NCI-H1092 (cell line): Measurements from ENCODE around the gene BATF2.
A peak's percentile ranks its signal among the peaks of the same experiment; 100 is the strongest.
"Not testable (repeated sequence)": the region's sequence is repeated elsewhere in the genome, so short reads cannot be mapped to it uniquely, and the experiment has no call there.

ENCODE experiments used
- DNase-seq: peaks from one replicate; lab custom pipeline; 2025; lab: John Stamatoyannopoulos, UW

Gene BATF2, protein sequence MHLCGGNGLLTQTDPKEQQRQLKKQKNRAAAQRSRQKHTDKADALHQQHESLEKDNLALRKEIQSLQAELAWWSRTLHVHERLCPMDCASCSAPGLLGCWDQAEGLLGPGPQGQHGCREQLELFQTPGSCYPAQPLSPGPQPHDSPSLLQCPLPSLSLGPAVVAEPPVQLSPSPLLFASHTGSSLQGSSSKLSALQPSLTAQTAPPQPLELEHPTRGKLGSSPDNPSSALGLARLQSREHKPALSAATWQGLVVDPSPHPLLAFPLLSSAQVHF

DNA sequence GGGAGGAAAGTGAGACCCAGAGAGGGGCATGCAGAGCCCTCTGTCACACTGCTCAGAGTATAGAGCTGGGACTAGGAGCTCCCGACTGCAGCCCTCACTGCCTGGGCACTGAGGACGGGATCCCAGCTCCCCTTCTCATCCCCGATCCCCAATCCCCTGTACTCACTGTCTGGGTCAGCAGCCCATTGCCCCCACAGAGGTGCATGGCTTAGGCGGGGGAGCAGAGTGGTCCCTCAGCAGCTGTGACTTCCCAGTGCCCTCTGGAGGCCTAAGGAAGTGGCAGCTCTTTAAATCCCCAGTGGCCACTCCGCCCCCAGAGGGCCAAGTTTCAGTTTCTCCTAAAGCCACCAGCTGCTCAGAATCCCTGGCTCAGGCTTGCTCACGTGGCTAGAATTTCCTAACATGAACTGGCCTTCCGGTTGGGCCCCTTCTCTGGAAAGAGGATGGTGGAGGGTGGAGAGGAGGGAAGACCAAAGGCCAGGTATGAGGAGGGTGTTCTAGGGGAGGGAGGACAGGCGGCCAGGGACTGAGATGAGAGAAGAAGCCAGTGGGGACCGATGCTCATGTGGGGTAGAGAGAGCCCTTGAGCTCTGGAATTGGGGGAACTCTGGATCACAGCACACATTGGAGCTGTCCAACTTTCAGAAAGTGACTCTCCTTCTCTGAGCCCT is at the start of gene BATF2:
TSS of gene BATF2 (minus strand) at position 262 of the 671 bp plus-strand sequence. CDS start at position 205, 57 bp downstream.
- peak; percentile 61 for DNase-seq

DNA sequence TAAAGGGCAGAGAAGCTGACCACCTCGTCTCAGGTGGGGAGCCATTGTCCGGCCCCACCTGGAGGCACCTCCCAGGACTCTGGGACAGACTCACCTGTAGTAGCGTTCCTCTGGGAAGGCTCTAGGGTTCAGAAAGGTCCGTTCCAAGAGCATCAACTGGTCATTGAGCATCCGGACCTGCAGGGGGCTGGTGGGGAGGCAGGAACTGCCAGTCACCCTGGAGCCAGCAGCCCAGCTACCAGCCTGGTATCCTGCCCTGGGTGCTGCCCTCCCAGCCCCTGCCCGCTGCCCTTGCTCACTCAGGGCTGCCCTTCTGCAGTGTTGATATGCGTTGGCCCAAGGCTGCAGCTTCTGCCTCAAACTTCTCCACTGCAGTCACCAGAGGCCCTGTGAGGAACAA is 49.0 kb upstream of the BATF2 start:
- no peak for DNase-seq

DNA sequence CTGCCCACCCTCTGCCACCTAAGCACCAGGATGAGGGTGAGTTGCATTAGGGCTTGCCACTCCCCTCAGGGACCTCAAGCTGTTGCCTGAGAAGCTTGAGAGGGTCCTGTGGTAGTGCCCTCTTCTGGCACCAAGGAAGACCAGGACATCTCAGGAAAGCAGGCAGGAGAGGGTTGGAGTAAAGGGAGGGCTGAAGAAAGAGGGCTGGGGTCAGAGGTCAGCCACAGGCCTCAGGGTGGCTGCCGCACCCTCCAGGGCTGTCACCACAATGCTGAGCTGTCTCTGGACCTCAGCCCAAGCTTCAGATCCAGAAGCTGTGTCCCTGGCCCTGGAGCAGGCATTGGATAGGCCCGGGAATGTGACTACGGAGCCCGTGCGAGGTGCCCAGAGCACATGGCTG is 48.3 kb upstream of the BATF2 start:
- DNase-seq = no peak

DNA sequence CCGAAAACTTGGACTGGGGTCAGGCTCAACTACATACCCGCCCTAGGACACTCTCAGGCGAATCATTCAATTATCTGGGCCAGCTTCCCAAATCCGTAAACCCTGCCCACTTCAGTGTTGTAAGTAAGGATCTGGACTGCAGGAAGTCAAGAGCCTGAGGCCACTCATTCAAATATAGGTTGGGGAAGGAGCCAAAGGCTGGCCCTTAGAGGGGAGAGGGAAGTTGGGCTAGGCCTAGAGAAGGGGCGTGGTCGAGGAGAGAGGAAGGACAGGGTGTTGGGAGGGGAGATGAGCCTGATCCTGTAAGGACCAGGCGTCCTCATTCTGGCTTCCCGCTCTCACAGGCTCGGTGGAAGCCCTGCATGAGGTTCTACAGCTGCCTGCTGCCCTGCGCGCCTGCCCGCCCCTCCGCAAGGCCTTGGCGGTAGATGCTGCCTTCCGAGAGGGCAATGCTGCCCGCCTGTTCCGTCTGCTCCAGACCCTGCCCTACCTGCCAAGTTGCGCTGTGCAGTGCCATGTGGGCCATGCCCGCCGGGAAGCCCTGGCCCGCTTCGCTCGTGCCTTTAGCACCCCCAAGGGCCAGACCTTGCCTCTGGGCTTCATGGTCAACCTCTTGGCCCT is 47.2 kb upstream of the BATF2 start:
- DNase-seq = no peak

DNA sequence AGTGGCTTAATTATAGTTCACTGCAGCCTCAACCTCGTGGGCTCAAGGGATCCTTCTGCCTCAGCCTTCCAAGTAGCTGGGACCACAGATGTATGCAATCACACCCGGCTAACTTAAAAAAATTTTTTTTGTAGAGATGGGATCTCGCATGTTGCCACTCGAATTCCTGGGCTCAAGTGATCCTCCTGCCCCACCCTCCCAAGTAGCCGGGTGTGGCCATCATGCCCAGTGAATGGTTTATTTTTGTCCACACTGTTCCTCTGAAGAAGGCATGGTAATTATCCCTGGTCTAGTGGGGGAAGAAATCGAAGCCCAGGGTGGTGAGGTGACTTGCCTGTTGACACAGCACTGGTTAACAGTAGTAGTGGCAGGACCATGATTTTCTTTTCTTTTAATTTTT is 46.1 kb upstream of the BATF2 start:
- DNase-seq = no peak

DNA sequence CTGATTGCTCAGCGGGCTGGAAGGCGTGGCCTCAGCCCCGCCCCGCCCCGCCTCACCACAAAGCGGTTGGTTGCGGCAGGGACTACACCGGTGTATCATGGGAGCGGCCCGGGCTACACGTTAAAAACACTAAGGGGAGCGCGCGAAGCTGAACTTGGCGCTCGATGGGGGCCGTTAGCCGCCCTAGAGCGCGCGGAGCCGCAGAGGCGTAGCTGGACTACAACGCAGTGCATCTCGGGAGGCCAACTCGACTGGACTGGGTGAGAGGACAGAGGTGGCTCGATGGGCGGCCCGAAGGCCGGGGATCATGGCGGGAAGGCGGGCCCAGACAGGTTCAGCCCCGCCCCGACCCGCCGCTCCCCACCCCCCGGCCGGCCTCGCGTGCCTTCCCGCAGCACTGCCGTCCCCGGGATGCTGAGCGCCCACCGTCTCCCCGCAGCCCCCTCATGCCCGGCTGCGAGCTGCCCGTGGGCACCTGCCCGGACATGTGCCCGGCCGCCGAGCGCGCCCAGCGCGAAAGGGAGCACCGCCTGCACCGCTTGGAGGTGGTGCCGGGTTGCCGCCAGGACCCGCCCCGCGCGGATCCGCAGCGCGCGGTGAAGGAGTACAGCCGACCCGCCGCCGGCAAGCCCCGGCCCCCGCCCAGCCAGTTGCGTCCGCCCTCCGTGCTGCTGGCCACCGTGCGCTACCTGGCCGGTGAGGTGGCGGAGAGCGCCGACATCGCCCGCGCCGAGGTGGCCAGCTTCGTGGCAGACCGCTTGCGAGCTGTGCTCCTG is 44.3 kb upstream of the BATF2 start, which contains the start of gene SAC3D1:
TSS of gene SAC3D1 (plus strand) at position 364 of the 776 bp plus-strand sequence. CDS start at position 447, 83 bp downstream.
- DNase-seq = peak; percentile 98

DNA sequence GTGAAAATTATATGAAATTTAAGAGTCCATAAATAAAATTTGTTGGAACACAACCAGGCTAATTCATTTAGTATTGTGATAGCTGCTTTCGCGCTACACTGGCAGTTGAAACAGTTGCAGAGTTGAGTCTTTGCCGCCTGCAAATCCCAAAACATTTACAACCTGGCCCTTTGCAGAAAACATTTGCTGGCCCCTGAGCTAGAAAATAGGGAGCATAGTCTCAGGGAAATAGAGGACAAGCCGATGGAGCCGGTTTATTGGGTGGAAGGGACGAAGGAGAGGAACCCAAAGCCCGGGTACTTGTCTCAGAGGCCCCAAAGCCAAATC is 43.7 kb upstream of the BATF2 start:
- DNase-seq = no peak

DNA sequence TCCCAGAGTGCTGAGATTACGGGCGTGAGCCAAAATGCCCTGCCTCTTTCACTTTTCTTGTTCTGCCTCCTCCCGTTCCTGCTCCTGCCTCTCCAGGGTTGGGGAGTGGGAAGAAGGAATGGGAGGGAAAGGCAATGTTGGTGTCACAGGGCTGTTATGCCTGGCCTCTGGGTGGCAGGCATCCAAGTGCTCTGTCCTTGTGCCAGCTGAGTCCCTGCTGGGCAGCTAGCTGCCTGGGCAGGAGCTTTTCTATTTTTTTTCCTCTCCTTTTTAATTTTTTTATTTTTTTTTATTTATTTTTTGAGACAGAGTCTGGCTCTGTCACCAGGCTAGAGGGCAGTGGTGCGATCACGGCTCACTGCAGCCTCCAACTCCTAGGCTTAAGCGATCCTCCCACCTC is 40.2 kb upstream of the BATF2 start:
- DNase-seq = peak; percentile 15

DNA sequence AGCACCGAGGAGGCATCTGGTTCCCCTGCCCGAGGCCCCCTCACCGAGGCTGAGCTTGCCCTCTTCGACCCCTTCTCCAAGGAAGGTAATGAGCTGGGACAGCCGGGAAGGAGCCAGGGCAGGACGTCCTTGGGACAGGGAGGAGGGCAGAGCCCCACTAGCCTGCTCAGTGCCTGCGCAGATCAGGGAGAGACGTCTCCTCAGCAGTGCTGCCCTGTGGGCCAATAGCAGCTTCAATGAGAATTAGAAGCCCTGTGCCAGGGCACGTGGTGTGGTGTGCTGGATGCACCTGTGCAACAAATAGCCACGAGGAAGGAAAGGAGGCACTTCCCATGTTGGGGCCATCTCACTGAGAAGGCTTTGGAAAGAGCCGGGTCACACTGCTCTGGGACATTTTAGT is 38.8 kb upstream of the BATF2 start:
- DNase-seq = no peak

DNA sequence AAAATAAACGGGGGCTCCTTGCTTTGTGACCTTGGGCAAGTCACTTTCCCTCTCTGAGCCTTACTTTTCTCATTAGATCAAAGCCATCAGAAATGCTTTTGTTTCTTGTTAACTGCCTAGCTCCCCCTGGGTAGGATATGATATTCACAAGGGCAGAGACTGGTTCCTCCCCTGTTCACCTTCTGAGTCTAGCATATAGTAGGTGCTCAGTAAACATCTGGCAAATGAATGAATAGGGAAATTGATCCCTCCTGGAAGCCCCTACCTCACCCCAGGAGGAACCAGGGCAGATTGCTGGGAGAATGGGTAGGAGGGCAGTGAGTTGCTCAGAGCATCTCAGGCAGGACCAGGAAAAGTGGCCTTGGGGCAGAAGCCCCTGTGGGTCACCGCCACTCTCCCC is 37.7 kb upstream of the BATF2 start:
- DNase-seq = no peak

DNA sequence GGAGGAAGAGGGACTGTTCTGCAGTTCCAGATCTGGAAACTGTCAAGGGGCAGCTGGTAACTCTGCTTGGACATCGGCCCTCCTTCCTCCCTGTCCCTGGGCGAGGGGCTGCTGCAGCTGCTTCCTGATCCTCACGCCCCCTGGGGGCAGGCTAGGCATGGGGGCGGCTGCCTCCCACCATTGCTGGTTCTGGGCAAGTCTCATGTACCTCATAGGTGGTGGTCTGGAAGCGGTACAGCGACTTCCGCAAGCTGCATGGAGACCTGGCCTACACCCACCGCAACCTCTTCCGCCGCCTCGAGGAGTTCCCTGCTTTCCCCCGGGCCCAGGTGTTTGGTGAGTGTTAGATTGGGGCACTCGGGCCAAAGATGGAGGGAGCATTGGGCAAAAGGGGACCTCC is 35.4 kb upstream of the BATF2 start:
- no peak for DNase-seq

DNA sequence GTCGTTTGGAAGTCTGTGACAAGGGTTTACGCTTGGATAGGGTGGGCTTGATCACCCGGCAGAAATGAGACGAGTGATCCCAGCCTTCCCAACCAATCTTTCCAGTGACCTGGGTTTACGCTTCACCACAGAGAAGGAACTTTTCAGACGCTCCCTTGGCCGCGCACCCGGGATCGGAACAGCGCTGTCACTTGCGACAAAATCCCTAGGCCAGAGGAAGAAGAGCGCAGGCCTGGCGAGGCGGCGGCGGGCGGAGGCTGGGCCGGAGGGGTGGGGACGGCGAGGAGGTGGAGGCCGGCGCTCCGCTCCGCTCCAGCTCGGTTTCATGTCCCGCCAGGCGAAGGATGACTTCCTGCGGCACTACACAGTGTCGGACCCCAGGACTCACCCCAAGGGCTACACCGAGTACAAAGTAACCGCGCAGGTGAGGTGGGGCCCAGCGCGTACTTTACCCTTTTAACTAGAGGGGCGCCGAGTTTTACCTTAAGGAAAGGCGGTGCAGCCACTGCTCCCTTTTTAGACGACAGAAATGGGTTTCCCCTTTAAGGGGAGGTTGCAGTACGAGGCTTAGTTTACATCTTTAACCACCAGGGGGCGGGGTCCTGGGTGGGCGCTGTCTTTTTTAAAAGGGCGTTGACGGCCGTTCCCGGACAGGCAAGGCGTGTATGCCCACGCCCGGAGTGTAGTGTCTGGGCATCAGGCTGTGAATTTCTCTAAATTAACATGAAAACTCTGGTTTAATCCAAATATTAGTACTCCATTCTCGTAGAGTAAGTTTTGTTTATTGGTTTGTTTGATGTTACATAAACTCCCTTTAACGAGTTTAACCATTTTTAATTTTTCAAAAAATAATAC is 30.7 kb upstream of the BATF2 start, which contains the start of gene SNX15:
TSS of gene SNX15 (plus strand) at position 227 of the 855 bp plus-strand sequence. CDS start at position 326, 99 bp downstream.
- DNase-seq = peak; percentile 98

DNA sequence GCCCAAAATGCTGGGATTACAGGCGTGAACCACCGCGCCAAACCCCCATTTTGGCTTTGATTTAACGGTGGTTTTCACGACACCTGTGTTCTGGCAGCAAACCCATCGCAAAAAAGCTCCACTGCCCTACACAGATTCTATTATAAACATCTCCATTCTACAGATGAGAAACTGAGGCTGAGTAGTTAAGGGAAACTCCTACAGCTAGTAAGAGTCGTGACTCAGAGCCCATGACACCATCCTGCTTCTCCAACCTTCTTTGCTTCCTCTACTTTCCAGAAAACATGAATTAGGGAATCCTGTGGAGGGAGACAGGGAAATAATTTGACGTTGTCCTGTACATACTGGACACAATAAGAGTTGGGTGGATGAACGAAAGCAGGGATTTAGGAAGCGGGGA is 30.0 kb upstream of the BATF2 start:
- DNase-seq = no peak

DNA sequence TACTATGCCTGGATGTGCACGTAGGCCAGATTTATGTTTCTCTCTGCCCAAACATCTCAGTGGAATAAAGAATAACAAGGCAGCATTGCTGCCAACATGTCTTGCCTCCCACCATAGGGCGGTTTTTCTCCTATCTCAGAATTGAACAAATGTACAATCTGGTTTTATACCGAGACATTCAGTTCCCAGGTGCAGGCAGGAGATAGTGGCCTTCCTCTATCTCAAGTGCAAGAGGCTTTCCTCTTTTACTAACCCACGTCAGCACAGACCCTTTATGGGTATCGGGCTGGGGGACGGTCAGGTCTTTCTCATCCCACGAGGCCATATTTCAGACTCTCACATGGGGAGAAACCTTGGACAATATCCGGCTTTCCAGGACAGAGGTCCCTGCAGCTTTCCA is 26.7 kb upstream of the BATF2 start:
- not testable (repeated sequence) for DNase-seq

DNA sequence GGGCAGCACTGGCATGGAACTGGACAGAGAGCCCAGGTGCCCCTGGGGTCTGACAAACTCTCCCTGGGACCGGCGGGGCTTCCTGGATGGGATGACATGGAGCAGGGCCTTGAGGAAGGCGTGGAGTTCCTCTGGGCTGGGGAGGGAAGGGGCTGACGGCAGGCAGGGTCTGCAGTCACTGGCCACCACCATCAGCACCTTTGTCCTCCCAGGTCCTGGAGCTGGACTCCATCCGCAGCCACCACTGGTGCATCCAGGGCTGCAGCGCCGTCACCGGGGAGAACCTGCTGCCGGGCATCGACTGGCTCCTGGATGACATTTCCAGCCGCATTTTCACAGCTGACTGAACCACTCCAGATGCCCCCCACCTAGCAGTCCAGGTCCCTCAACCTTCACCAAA is 24.7 kb upstream of the BATF2 start:
- no peak for DNase-seq

DNA sequence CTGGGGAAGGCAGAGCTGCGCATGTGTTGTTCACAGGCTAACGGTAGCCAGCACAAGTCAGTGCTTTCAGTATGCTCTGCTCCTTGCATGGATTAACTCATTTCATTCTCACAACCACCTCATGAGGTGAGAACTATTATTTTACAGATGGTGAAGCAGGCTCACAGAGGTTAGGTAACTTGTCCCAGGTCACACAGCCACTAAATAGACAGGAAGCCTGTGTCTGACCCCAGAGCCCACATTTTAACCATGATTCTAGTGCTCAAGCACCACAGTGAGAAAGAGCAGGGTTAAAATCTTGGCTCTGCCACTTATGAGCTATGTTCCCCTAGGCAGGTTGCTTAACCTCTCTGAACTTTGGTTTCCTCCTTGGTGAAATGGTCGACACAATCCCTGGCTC is 24.2 kb upstream of the BATF2 start:
- DNase-seq = no peak

DNA sequence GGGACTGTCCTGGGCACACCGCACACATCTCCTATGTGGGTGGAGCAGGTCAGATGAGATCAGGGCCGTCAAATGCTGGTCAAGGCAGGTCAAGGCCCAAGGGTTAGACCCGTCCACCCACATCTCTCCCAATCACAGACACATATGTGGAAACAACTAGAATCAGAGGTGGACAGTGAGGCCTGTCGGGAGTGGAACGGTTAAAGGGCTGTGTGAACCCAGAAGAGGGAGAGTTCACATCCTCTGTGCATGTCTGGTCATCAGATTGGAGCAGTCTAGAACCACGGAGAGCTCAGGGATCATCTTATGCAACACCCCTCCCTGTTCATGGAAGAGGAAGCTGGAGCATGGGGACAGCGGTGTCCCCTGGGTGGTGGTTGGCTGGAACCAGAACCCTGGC is 23.1 kb upstream of the BATF2 start:
- no peak for DNase-seq

DNA sequence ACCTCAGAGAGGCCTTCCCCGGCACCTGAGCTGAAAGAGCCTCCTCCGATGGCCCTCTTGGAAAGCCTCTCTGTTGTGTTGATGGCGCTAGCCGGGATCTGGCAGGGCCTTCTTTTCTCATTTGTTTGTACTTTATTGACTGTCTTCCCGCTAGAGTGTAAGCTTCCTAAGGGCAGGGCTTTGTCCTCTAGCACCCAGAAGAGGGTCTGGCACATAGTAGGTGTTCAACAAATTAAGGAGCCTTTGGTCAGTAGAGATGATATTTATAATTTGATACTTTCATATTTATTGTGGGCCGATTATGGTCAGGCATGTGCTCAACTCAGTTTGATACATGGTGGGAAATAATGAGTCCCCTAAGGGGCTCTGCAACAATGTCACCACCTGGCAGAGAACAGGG is 21.2 kb upstream of the BATF2 start:
- DNase-seq = no peak

DNA sequence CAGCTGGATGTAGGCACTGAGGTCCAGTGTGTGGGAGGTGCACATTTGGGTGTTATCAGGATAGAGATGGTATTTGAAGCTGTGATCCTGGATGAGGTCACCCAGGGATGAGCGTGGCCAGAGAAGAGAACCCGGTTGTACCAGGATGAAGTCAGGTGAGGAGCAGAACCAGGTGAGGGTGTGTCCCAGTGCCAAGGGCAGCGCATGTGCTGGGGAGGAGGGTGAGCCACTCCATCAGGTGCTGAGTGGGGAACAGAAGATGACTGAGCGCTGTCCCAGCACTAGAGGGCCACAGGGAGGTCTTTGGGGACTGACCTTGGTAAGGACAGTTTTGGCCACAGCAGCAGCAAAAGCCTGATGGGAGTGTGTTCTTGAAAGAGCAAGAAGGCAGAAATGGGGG is 19.9 kb upstream of the BATF2 start:
- DNase-seq = no peak

DNA sequence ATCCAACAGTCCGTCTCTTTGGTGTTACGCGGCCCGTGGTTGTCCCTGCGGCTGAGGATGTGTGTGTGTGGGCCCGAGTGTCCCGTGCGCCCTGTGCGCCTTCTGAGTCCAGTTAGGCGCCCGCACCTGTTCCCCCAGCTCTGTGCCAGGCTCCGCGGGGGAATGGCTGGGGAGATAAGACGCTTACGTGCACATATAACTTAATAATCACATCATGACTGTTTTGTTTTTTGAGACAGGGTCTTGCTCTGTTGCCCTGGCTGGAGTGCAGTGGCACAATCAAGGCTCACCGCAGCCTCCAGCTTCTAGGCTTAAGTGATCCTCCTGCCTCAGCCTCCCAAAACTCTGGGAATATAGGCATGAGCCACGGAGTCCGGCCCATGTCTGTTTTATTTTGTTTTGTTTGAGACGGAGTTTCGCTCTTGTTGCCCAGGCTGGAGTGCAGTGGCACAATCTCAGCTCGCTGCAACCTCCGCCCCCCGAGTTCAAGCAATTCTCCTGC is 18.0 kb upstream of the BATF2 start:
- DNase-seq = no peak
